ENCODE measurements around the gene DENND4A. TPM values are rescaled to one million over a fixed set of nuclear protein-coding genes. Genes with fewer than 3 reads are reported as not detected.
A peak's percentile ranks its signal among the peaks of the same experiment; 100 is the strongest.

Gene DENND4A
- total and polyA plus RNA-seq, 9 of the 15 experiments (the other 6 are each of a cell fraction or from before 2014, with no cell fraction given), result 6.8 to 32.3 (median 19.9) TPM

DNA sequence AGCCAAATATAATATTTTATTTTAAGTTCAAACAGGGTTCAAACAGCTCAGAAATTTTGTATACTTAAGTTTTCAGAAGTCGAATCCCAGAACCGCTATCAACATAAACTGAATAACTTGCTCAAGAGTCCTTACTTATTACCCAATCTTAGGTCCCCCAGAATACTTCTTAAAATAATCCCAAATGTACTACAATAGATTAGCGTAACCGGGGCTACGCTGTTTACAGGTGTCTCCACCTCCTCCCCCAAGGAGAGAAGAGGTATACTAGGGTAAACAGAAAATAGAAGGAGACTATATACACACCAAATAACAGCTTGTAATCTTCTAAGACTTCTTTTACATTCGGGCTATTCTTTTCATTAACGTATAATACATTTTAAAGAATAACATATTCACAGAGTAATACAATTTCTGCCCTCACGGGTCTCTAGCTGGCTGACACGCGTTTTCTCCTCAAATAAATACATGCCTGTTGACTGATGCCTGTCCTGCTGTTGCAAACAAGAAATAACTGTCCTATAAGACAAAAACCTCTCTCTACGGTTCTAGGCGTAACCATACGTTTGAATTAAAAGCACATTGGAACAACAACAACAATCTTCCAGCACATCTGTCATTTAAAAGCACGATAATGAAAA, 1.3 kb downstream of the DENND4A start:
- H3K9me3 ChIP-seq (replicated peaks; ENCODE audit: control insufficient read depth, insufficient read depth, low read depth, low read length), result no peaks in the 10 kb centered on the region
- H3K9ac ChIP-seq (ENCODE audit: insufficient read depth in 1 of 2, low read depth in 2 of 2, low read length in 2 of 2), result peak overlapping the region; percentile 88 to 93
- in situ Hi-C loops (cut with MboI) (no loop called here), intact Hi-C loops (cut with micrococcal nuclease) (loop anchor here (5.0 kb wide), 1 partner anchor 76 kb away; the partner anchor contains the start of gene RAB11A)
- H3K79me2 ChIP-seq (ENCODE audit: control insufficient read depth, insufficient read depth, low read length), result peaks cover 67% of the 10 kb centered on the region
- H3K36me3 ChIP-seq (ENCODE audit: control insufficient read depth, insufficient read depth, low read length), result no peaks in the 10 kb centered on the region
- ATAC-seq (peak; percentile 11; the same call in 1 of the 3 replicates), DNase-seq (ENCODE audit: extremely low read depth in 1 of 4, low spot score in 3 of 4) (no peak), FAIRE-seq (peak; percentile 65)
- H3K27me3 ChIP-seq (ENCODE audit: control insufficient read depth in 2 of 2, insufficient read depth in 2 of 2, low read length in 2 of 2), result no peaks in the 10 kb centered on the region
- H3K27ac ChIP-seq (ENCODE audit: extremely low read depth, low read depth, low read length), result peak overlapping the region; percentile 88
- no peaks in the 10 kb centered on the region for H3K9me1 ChIP-seq (ENCODE audit: control insufficient read depth, insufficient read depth, low read length)
- H3K4me3 ChIP-seq, result peak overlapping the region; percentile 76
- TSS peak; percentile 54 for BruUV-seq (replicated peaks)
- no peaks in the 10 kb centered on the region for H4K20me1 ChIP-seq (replicated peaks; ENCODE audit: control insufficient read depth, insufficient read depth, low read length)
- WGBS (ENCODE audit: insufficient coverage, low coverage, missing lambda C conversion rate), result 1% methylated on average over 14 of the region's 14 CpGs
- POLR2A ChIA-PET, result interaction anchor here (0.8 to 3.6 kb wide), 16 partner anchors 8 to 180 kb away, joined by 3 to 33 read pairs (median 6); partner anchors contain the start of genes INTS14 and RAB11A
- peaks cover 16% of the 10 kb centered on the region in 2 experiments; a peak in 4 of 5 replicates for H3K4me1 ChIP-seq (replicated peaks in 1 of 2; ENCODE audit: control insufficient read depth in 2 of 2, insufficient read depth in 2 of 2, low read length in 2 of 2)
- H3K4me2 ChIP-seq (ENCODE audit: insufficient read depth, low read length), result peak overlapping the region; percentile 87
- peak overlapping the region; percentile 60 for H2AFZ ChIP-seq (ENCODE audit: low read depth, low read length)
- CTCF ChIA-PET (ENCODE audit: low intra/inter-chr PET ratio), result no interaction called here
- no peak for TF ChIP-seq FOXJ3 (CRISPR knock-in tag; IDR thresholded peaks at IDR 0.05)
- TF ChIP-seq, protein P1, sequence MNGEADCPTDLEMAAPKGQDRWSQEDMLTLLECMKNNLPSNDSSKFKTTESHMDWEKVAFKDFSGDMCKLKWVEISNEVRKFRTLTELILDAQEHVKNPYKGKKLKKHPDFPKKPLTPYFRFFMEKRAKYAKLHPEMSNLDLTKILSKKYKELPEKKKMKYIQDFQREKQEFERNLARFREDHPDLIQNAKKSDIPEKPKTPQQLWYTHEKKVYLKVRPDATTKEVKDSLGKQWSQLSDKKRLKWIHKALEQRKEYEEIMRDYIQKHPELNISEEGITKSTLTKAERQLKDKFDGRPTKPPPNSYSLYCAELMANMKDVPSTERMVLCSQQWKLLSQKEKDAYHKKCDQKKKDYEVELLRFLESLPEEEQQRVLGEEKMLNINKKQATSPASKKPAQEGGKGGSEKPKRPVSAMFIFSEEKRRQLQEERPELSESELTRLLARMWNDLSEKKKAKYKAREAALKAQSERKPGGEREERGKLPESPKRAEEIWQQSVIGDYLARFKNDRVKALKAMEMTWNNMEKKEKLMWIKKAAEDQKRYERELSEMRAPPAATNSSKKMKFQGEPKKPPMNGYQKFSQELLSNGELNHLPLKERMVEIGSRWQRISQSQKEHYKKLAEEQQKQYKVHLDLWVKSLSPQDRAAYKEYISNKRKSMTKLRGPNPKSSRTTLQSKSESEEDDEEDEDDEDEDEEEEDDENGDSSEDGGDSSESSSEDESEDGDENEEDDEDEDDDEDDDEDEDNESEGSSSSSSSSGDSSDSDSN (IDR thresholded peaks at IDR 0.05; ENCODE audit: borderline replicate concordance in 1 of 2, low read depth in 2 of 2, low read length in 2 of 2), result peak in 1 of 2 experiments; percentile 12; a peak in 1 of 4 replicates
- peak; percentile 6; the same call in 1 of the 2 replicates for TF ChIP-seq TCF3 (CRISPR knock-in tag; IDR thresholded peaks at IDR 0.05)
- TF ChIP-seq, protein P2, sequence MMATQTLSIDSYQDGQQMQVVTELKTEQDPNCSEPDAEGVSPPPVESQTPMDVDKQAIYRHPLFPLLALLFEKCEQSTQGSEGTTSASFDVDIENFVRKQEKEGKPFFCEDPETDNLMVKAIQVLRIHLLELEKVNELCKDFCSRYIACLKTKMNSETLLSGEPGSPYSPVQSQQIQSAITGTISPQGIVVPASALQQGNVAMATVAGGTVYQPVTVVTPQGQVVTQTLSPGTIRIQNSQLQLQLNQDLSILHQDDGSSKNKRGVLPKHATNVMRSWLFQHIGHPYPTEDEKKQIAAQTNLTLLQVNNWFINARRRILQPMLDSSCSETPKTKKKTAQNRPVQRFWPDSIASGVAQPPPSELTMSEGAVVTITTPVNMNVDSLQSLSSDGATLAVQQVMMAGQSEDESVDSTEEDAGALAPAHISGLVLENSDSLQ (IDR thresholded peaks at IDR 0.05), result peak; percentile 49
- peak; percentile 3 for TF ChIP-seq CHD1 (IDR thresholded peaks at IDR 0.05; ENCODE audit: low read length)
- no peak for TF ChIP-seq TEAD2 (tag; IDR thresholded peaks at IDR 0.05)
- TF ChIP-seq ZC3H4 (CRISPR knock-in tag; IDR thresholded peaks at IDR 0.05; ENCODE audit: borderline replicate concordance), result 0 out of 2 replicates have a peak, but pooled peaks have one; percentile 73
- TF ChIP-seq CREB1 (IDR thresholded peaks at IDR 0.05), result no peak
- TF ChIP-seq CREB1 (CRISPR knock-in tag; IDR thresholded peaks at IDR 0.05), result 0 out of 2 replicates have a peak, but pooled peaks have one; percentile 7
- TF ChIP-seq, protein P3, sequence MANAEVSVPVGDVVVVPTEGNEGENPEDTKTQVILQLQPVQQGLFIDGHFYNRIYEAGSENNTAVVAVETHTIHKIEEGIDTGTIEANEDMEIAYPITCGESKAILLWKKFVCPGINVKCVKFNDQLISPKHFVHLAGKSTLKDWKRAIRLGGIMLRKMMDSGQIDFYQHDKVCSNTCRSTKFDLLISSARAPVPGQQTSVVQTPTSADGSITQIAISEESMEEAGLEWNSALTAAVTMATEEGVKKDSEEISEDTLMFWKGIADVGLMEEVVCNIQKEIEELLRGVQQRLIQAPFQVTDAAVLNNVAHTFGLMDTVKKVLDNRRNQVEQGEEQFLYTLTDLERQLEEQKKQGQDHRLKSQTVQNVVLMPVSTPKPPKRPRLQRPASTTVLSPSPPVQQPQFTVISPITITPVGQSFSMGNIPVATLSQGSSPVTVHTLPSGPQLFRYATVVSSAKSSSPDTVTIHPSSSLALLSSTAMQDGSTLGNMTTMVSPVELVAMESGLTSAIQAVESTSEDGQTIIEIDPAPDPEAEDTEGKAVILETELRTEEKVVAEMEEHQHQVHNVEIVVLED (CRISPR knock-in tag; IDR thresholded peaks at IDR 0.05), result no peak
- no peak for TF ChIP-seq SP2 (IDR thresholded peaks at IDR 0.05; ENCODE audit: extremely low read depth, low read depth, low read length, poor library complexity, severe bottlenecking)
- no peak for TF ChIP-seq SMAD3 (CRISPR knock-in tag; conservative IDR thresholded peaks at IDR 0.05)
- peak; percentile 32 for TF ChIP-seq RFX1 (IDR thresholded peaks at IDR 0.05)
- peak; percentile 89; the same call in 1 of the 2 replicates for TF ChIP-seq LCOR (CRISPR knock-in tag; IDR thresholded peaks at IDR 0.05)
- peak; percentile 79 for TF ChIP-seq MEIS2 (IDR thresholded peaks at IDR 0.05; ENCODE audit: partially characterized antibody)
